ENCODE results near the gene PRMT9.

PRMT9 gene

GRCh38 chr4:147717878-147718277, 33.9 kb upstream of the PRMT9 start:
- TF ChIP-seq MAX (IDR thresholded peaks at IDR 0.05) (no peak), CREB1 (IDR thresholded peaks at IDR 0.05; ENCODE audit: low read depth) (no peak)

GRCh38 chr4:147714575-147715401, 30.8 kb upstream of the PRMT9 start:
- no peak for TF ChIP-seq USF1 (IDR thresholded peaks at IDR 0.05)
- no peak for TF ChIP-seq YY1 (IDR thresholded peaks at IDR 0.05; ENCODE audit: low read depth)

DNA sequence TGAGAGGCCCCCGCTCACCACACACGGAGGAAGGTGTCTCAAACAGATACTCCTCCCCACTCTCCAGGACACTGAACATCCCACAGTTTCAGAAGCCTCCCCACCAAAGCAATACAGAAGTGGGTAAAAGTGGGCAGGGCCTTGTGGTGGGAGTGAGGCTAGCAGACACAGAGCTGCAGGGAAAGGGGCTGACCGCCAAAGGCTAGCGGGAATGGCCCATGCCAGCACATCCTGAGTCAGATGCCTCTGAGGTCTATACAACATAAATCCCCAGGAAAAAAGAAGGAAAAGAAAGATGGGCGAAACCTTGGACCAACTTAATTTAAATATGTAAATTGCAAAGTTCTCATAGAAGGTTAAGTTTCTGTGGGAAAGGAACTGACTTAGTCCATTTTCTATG, 26.0 kb upstream of the PRMT9 start:
- no peak for TF ChIP-seq USF1 (IDR thresholded peaks at IDR 0.05)

GRCh38 chr4:147707892-147708672, 24.1 kb upstream of the PRMT9 start:
- no peak for TF ChIP-seq USF1 (IDR thresholded peaks at IDR 0.05)
- peak; percentile 91 for TF ChIP-seq RAD21 (IDR thresholded peaks at IDR 0.05; ENCODE audit: low read depth)

- TF ChIP-seq NFIC (IDR thresholded peaks at IDR 0.05) (no peak), RAD21 (IDR thresholded peaks at IDR 0.05; ENCODE audit: low read depth) (no peak), YY1 (IDR thresholded peaks at IDR 0.05; ENCODE audit: low read depth) (no peak), ZBTB7A (IDR thresholded peaks at IDR 0.05; ENCODE audit: low read depth) (no peak), TCF12 (IDR thresholded peaks at IDR 0.05; ENCODE audit: low read depth) (no peak), TEAD4 (IDR thresholded peaks at IDR 0.05) (no peak), USF1 (IDR thresholded peaks at IDR 0.05) (no peak), CEBPB (IDR thresholded peaks at IDR 0.05) (no peak), EGR1 (IDR thresholded peaks at IDR 0.05) (no peak), FOXM1 (IDR thresholded peaks at IDR 0.05; ENCODE audit: borderline replicate concordance, low read depth) (no peak), MAX (IDR thresholded peaks at IDR 0.05) (no peak), TAF1 (IDR thresholded peaks at IDR 0.05; ENCODE audit: low read depth) (no peak), CREB1 (IDR thresholded peaks at IDR 0.05; ENCODE audit: low read depth) (no peak)
- TF ChIP-seq, protein P1, sequence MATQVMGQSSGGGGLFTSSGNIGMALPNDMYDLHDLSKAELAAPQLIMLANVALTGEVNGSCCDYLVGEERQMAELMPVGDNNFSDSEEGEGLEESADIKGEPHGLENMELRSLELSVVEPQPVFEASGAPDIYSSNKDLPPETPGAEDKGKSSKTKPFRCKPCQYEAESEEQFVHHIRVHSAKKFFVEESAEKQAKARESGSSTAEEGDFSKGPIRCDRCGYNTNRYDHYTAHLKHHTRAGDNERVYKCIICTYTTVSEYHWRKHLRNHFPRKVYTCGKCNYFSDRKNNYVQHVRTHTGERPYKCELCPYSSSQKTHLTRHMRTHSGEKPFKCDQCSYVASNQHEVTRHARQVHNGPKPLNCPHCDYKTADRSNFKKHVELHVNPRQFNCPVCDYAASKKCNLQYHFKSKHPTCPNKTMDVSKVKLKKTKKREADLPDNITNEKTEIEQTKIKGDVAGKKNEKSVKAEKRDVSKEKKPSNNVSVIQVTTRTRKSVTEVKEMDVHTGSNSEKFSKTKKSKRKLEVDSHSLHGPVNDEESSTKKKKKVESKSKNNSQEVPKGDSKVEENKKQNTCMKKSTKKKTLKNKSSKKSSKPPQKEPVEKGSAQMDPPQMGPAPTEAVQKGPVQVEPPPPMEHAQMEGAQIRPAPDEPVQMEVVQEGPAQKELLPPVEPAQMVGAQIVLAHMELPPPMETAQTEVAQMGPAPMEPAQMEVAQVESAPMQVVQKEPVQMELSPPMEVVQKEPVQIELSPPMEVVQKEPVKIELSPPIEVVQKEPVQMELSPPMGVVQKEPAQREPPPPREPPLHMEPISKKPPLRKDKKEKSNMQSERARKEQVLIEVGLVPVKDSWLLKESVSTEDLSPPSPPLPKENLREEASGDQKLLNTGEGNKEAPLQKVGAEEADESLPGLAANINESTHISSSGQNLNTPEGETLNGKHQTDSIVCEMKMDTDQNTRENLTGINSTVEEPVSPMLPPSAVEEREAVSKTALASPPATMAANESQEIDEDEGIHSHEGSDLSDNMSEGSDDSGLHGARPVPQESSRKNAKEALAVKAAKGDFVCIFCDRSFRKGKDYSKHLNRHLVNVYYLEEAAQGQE (IDR thresholded peaks at IDR 0.05; ENCODE audit: low read depth): no peak
These were observed 20.9 kb upstream of the PRMT9 start for GRCh38 chr4:147704846-147705245.

GRCh38 chr4:147696866-147697265, 12.9 kb upstream of the PRMT9 start:
- TF ChIP-seq NFIC (IDR thresholded peaks at IDR 0.05) (no peak), MAX (IDR thresholded peaks at IDR 0.05) (no peak), TEAD4 (IDR thresholded peaks at IDR 0.05) (no peak), TAF1 (IDR thresholded peaks at IDR 0.05; ENCODE audit: low read depth) (no peak), USF1 (IDR thresholded peaks at IDR 0.05) (no peak), RAD21 (IDR thresholded peaks at IDR 0.05; ENCODE audit: low read depth) (no peak), CEBPB (IDR thresholded peaks at IDR 0.05) (no peak), CREB1 (IDR thresholded peaks at IDR 0.05; ENCODE audit: low read depth) (no peak), EP300 (IDR thresholded peaks at IDR 0.05; ENCODE audit: borderline replicate concordance) (no peak), FOXM1 (IDR thresholded peaks at IDR 0.05; ENCODE audit: borderline replicate concordance, low read depth) (no peak), ZBTB7A (IDR thresholded peaks at IDR 0.05; ENCODE audit: low read depth) (no peak)
- TF ChIP-seq, protein P1 (IDR thresholded peaks at IDR 0.05; ENCODE audit: low read depth): no peak

All from Ishikawa (cell line).